Neural cell (in vitro differentiated cells): ENCODE results near the gene CCDC112. TPM values are rescaled to one million over a fixed set of nuclear protein-coding genes. Genes with fewer than 3 reads are reported as not detected.

ENCODE experiments used
- H2AFZ ChIP-seq: fragments of 200-600, 300-800 bp; sonication (generic), shearing (Covaris generic); 2 replicates; pipeline ENCODE4 v1.6.0; 2014; ENCODE audit warnings: low read depth, mild to moderate bottlenecking, antibody characterized with exemption, low read length, moderate library complexity
- H3F3A ChIP-seq: fragments of 200-600 bp; shearing (Covaris generic); 2 replicates; pipeline ENCODE4 v1.6.1; 2016; ENCODE audit warnings: mild to moderate bottlenecking, moderate library complexity, mixed read lengths, antibody characterized with exemption, low read length; ENCODE audit not compliant: insufficient read depth, poor library complexity, severe bottlenecking
- H3K27ac ChIP-seq: fragments of 200-600, 300-800 bp; sonication (generic), shearing (Covaris generic); 2 replicates; pipeline ENCODE4 v1.5.1; 2014; ENCODE audit warnings: mild to moderate bottlenecking, low read length, moderate library complexity
- H3K27me3 ChIP-seq: fragments of 300-800, 200-600 bp; sonication (generic), shearing (Covaris generic); 2 replicates; pipeline ENCODE4 v1.6.0; 2014; ENCODE audit warnings: mild to moderate bottlenecking, low read depth, low read length, moderate library complexity; ENCODE audit not compliant: insufficient read depth
- H3K36me3 ChIP-seq: fragments of 300-800, 200-600 bp; sonication (generic), shearing (Covaris generic); 2 replicates; pipeline ENCODE4 v1.5.1; 2014; ENCODE audit warnings: mild to moderate bottlenecking, antibody characterized with exemption, low read length, moderate library complexity; ENCODE audit not compliant: insufficient read depth
- H3K4me2 ChIP-seq: fragments of 300-800, 200-600 bp; sonication (generic), shearing (Covaris generic); 2 replicates; pipeline ENCODE4 v1.6.0; 2014; ENCODE audit warnings: mild to moderate bottlenecking, low read length
- H3K4me3 ChIP-seq: fragments of 300-800, 200-600 bp; sonication (generic), shearing (Covaris generic); 2 replicates; pipeline ENCODE4 v1.5.1; 2014; ENCODE audit warnings: mild to moderate bottlenecking, low read length, moderate library complexity
- H3K79me2 ChIP-seq: fragments of 200-600 bp; shearing (Covaris generic); replicated peaks from 2 replicates; pipeline ENCODE4 v1.6.0; 2014; ENCODE audit warnings: mild to moderate bottlenecking, low read length, moderate library complexity; ENCODE audit not compliant: insufficient read depth
- H3K9ac ChIP-seq: fragments of 300-800, 200-600 bp; sonication (generic), shearing (Covaris generic); 2 replicates; pipeline ENCODE4 v1.6.1; 2016; ENCODE audit warnings: mild to moderate bottlenecking, low read length, mixed read lengths
- H3K9me2 ChIP-seq: fragments of 200-600 bp; shearing (Covaris generic); 2 replicates; pipeline ENCODE4 v1.6.1; 2016; ENCODE audit warnings: mild to moderate bottlenecking, low read length, mixed read lengths; ENCODE audit not compliant: insufficient read depth
- H3K9me3 ChIP-seq: fragments of 200-600, 300-800 bp; sonication (generic), shearing (Covaris generic); 2 replicates; pipeline ENCODE4 v1.6.1; 2016; ENCODE audit warnings: mild to moderate bottlenecking, mixed run types, low read length, moderate library complexity, mixed read lengths
- H4K20me1 ChIP-seq: fragments of 200-600 bp; shearing (Covaris generic); 2 replicates; pipeline ENCODE4 v1.6.1; 2016; ENCODE audit warnings: mild to moderate bottlenecking, mixed run types; ENCODE audit not compliant: insufficient read depth
- EP300 ChIP-seq: fragments of 450-650 bp; conservative IDR thresholded peaks from 2 replicates; pipeline ENCODE4 v1.6.1; 2014; ENCODE audit warnings: antibody characterized with exemption, mild to moderate bottlenecking, moderate library complexity; ENCODE audit not compliant: poor library complexity, severe bottlenecking
- EZH2 ChIP-seq: fragments of 200-600, 300-800 bp; shearing (Covaris generic), sonication (generic); IDR thresholded peaks from 2 replicates; pipeline ENCODE4 v1.6.1; 2014; ENCODE audit warnings: antibody characterized with exemption, low read length, borderline replicate concordance, mild to moderate bottlenecking; ENCODE audit not compliant: insufficient read depth, poor library complexity, severe bottlenecking
- MXI1 ChIP-seq: fragments of 450-650 bp; conservative IDR thresholded peaks from 2 replicates; pipeline ENCODE4 v1.6.1; 2014; ENCODE audit warnings: antibody characterized with exemption, mild to moderate bottlenecking; ENCODE audit not compliant: poor library complexity, severe bottlenecking
- RAD21 ChIP-seq: fragments of 450-650 bp; conservative IDR thresholded peaks from 2 replicates; pipeline ENCODE4 v1.6.1; 2014; ENCODE audit warnings: antibody characterized with exemption, mild to moderate bottlenecking, moderate library complexity
- SMC3 ChIP-seq: fragments of 450-650 bp; conservative IDR thresholded peaks from 2 replicates; pipeline ENCODE4 v1.6.1; 2014; ENCODE audit warnings: antibody characterized with exemption, mild to moderate bottlenecking, moderate library complexity; ENCODE audit not compliant: poor library complexity
- TAF1 ChIP-seq: IDR thresholded peaks from 2 replicates; pipeline ENCODE4 v1.6.1; 2012; ENCODE audit warnings: low read depth
- polyA plus RNA-seq: library from polyadenylated mRNA; depleted of rRNA; stranded (reverse); fragments of >200 nt; gene quantifications from 2 replicates; pipeline ENCODE4 v1.2.3, GENCODE V29; 2014
- TF ChIP-seq, protein P1 (sequence below): IDR thresholded peaks from 2 replicates; pipeline ENCODE4 v1.6.1; 2012; ENCODE audit warnings: borderline replicate concordance

Gene CCDC112
- polyA plus RNA-seq, 1 donor from 2014 or later, result 76.7 TPM

DNA sequence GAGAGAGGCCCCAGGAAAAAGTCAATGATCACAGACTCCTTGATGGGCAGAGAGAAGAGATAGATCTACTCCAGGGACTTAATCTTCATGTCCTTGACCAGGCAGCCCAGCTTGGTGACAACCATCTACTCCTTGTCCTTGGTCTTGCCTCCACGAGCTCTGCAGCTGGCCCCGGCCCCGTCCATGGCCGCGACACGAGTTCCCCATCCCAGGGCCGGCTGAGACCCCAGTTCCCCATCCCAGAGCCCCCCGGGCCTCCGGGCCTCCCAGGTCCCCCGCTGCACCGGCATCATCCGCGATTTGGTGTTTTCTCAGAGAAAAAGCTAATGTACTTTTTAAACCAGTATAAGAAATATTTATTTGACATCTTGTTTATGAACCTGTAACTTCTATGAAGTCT lies 31.2 kb downstream of the CCDC112 start:
- no peaks in the 10 kb centered on the region for H4K20me1 ChIP-seq
- peaks cover 17% of the 10 kb centered on the region for H3K79me2 ChIP-seq
- no peaks in the 10 kb centered on the region for H3K27me3 ChIP-seq
- H3K4me3 ChIP-seq, result no peak overlapping the region
- no peak overlapping the region for H3K4me2 ChIP-seq
- TF ChIP-seq, protein P1, sequence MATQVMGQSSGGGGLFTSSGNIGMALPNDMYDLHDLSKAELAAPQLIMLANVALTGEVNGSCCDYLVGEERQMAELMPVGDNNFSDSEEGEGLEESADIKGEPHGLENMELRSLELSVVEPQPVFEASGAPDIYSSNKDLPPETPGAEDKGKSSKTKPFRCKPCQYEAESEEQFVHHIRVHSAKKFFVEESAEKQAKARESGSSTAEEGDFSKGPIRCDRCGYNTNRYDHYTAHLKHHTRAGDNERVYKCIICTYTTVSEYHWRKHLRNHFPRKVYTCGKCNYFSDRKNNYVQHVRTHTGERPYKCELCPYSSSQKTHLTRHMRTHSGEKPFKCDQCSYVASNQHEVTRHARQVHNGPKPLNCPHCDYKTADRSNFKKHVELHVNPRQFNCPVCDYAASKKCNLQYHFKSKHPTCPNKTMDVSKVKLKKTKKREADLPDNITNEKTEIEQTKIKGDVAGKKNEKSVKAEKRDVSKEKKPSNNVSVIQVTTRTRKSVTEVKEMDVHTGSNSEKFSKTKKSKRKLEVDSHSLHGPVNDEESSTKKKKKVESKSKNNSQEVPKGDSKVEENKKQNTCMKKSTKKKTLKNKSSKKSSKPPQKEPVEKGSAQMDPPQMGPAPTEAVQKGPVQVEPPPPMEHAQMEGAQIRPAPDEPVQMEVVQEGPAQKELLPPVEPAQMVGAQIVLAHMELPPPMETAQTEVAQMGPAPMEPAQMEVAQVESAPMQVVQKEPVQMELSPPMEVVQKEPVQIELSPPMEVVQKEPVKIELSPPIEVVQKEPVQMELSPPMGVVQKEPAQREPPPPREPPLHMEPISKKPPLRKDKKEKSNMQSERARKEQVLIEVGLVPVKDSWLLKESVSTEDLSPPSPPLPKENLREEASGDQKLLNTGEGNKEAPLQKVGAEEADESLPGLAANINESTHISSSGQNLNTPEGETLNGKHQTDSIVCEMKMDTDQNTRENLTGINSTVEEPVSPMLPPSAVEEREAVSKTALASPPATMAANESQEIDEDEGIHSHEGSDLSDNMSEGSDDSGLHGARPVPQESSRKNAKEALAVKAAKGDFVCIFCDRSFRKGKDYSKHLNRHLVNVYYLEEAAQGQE, result no peak
- no peak for TF ChIP-seq EP300
- no peak for TF ChIP-seq EZH2
- no peak for TF ChIP-seq TAF1
- no peak for TF ChIP-seq RAD21
- TF ChIP-seq MXI1, result no peak
- H3K27ac ChIP-seq, result no peak overlapping the region
- H3K9me2 ChIP-seq, result no peaks in the 10 kb centered on the region
- peaks cover 11% of the 10 kb centered on the region for H3K36me3 ChIP-seq
- H2AFZ ChIP-seq, result no peak overlapping the region
- no peak overlapping the region for H3K9ac ChIP-seq
- no peaks in the 10 kb centered on the region for H3K9me3 ChIP-seq
- H3F3A ChIP-seq, result no peaks in the 10 kb centered on the region

DNA sequence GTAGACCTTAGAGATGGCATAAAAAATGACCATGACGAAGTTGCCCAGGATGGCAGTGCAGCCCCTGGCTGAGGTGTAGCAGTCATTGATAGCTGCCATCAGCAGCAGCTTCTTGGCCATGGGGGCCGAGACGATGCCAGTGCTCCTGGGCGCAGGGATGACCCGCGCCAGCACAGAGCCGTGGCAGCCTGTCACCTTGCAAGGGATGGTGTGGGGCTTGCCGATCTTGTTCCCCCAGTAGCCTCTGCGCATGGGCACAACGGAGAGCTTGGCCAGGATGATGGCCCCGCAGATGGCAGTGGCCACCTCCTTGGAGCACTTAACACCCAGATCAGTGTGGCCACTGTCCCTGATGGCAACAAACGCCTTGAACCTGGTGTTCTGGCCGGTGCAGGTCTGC lies 31.7 kb downstream of the CCDC112 start:
- no peak overlapping the region for H3K4me2 ChIP-seq
- no peak overlapping the region for H2AFZ ChIP-seq
- H3K9ac ChIP-seq, result no peak overlapping the region
- no peaks in the 10 kb centered on the region for H4K20me1 ChIP-seq
- no peaks in the 10 kb centered on the region for H3F3A ChIP-seq
- no peak overlapping the region for H3K4me3 ChIP-seq
- H3K36me3 ChIP-seq, result peaks cover 11% of the 10 kb centered on the region
- no peaks in the 10 kb centered on the region for H3K9me2 ChIP-seq
- H3K9me3 ChIP-seq, result no peaks in the 10 kb centered on the region
- peaks cover 21% of the 10 kb centered on the region for H3K79me2 ChIP-seq
- TF ChIP-seq SMC3, result no peak
- H3K27ac ChIP-seq, result no peak overlapping the region
- no peaks in the 10 kb centered on the region for H3K27me3 ChIP-seq

DNA sequence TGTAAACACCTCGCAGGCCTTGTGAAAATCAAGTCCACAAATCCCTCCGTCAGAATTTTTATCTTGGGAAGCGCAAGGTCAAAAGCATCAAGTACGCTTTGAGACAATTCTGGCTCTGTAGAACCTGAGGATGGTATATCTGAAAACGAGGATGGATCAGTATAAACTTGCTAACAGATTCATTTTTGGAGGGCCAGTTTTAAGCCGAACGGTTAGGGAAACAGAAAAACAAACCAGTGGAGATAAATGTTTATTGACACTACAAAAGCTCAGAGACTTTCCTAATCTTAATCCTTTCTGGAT lies 33.4 kb downstream of the CCDC112 start:
- no peaks in the 10 kb centered on the region for H3K27me3 ChIP-seq
- H3K79me2 ChIP-seq, result peaks cover 34% of the 10 kb centered on the region
- H3F3A ChIP-seq, result no peaks in the 10 kb centered on the region
- H3K4me3 ChIP-seq, result peak overlapping the region; percentile 82
- peak overlapping the region; percentile 77 for H3K4me2 ChIP-seq
- TF ChIP-seq, protein P1, result peak; percentile 13
- TF ChIP-seq MXI1, result no peak
- TF ChIP-seq TAF1, result no peak
- H3K9me2 ChIP-seq, result no peaks in the 10 kb centered on the region
- peaks cover 11% of the 10 kb centered on the region for H3K36me3 ChIP-seq
- no peaks in the 10 kb centered on the region for H4K20me1 ChIP-seq
- H3K9me3 ChIP-seq, result no peaks in the 10 kb centered on the region
- H3K9ac ChIP-seq, result peak overlapping the region; percentile 71
- peak overlapping the region; percentile 81 for H2AFZ ChIP-seq
- H3K27ac ChIP-seq, result peak overlapping the region; percentile 86
